GM23248 (cell line): ENCODE results near the gene TBX21. TPM values are rescaled to one million over a fixed set of nuclear protein-coding genes. Genes with fewer than 3 reads are reported as not detected.

ENCODE experiments used
- DNase-seq: peaks from one replicate; pipeline ENCODE4 v3.0.0-alpha.2; 2015
- H2AFZ ChIP-seq: fragments of 200-600 bp; sonication (generic); 2 replicates; pipeline ENCODE4 v1.6.1; 2016; ENCODE audit warnings: antibody characterized with exemption
- H3F3A ChIP-seq: fragments of 200-600 bp; sonication (generic); 2 replicates; pipeline ENCODE4 v1.6.1; 2016; ENCODE audit warnings: mild to moderate bottlenecking, antibody characterized with exemption, mixed run types; ENCODE audit not compliant: insufficient read depth
- H3K27ac ChIP-seq: fragments of 200-600 bp; sonication (generic); 2 replicates; pipeline ENCODE4 v1.5.1; 2016; ENCODE audit warnings: mild to moderate bottlenecking
- H3K27me3 ChIP-seq: fragments of 200-600 bp; sonication (generic); replicated peaks from 2 replicates; pipeline ENCODE4 v1.6.1; 2016; ENCODE audit warnings: mild to moderate bottlenecking; ENCODE audit not compliant: insufficient read depth
- H3K36me3 ChIP-seq: fragments of 200-600 bp; sonication (generic); 2 replicates; pipeline ENCODE4 v1.6.1; 2016; ENCODE audit warnings: low read depth, mild to moderate bottlenecking
- H3K4me1 ChIP-seq: fragments of 200-600 bp; sonication (generic); 2 replicates; pipeline ENCODE4 v1.6.1; 2016; ENCODE audit warnings: mild to moderate bottlenecking; ENCODE audit not compliant: insufficient read depth
- H3K4me2 ChIP-seq: fragments of 200-600 bp; sonication (generic); one replicate; pipeline ENCODE4 v1.6.1; 2016; ENCODE audit warnings: mild to moderate bottlenecking; ENCODE audit not compliant: unreplicated experiment
- H3K4me3 ChIP-seq: fragments of 200-600 bp; sonication (generic); 2 replicates; pipeline ENCODE4 v1.5.1; 2016; ENCODE audit warnings: mild to moderate bottlenecking
- H3K79me2 ChIP-seq: fragments of 200-600 bp; sonication (generic); 2 replicates; pipeline ENCODE4 v1.6.1; 2016; ENCODE audit warnings: mild to moderate bottlenecking; ENCODE audit not compliant: insufficient read depth
- H3K9ac ChIP-seq: fragments of 200-600 bp; sonication (generic); 2 replicates; pipeline ENCODE4 v1.6.1; 2016; ENCODE audit warnings: mild to moderate bottlenecking
- H3K9me2 ChIP-seq: fragments of 200-600 bp; sonication (generic); 2 replicates; pipeline ENCODE4 v1.6.1; 2016; ENCODE audit warnings: mixed run types, mild to moderate bottlenecking, moderate library complexity; ENCODE audit not compliant: insufficient read depth
- H3K9me3 ChIP-seq: fragments of 200-600 bp; sonication (generic); one replicate; pipeline ENCODE4 v1.6.1; 2017; ENCODE audit warnings: low read depth
- H4K20me1 ChIP-seq: fragments of 200-600 bp; sonication (generic); 2 replicates; pipeline ENCODE4 v1.6.0; 2016; ENCODE audit not compliant: insufficient read depth
- EZH2 ChIP-seq: fragments of 200-600 bp; sonication (generic); IDR thresholded peaks from 2 replicates; pipeline ENCODE4 v1.6.1; 2018; ENCODE audit warnings: antibody characterized with exemption, mild to moderate bottlenecking; ENCODE audit not compliant: insufficient read depth, poor library complexity, severe bottlenecking
- EZH2phosphoT487 ChIP-seq: fragments of 200-600 bp; sonication (generic); IDR thresholded peaks from 2 replicates; pipeline ENCODE4 v1.6.1; 2018; ENCODE audit warnings: antibody characterized with exemption, moderate library complexity, mild to moderate bottlenecking, low read depth; ENCODE audit not compliant: insufficient read depth
- WGBS, 2 experiments: methylation state at CpG; one replicate each; pipeline ENCODE4 v1.1.6; 2015 to 2017; ENCODE audit warnings: low lambda C conversion rate in 2 of 2, low coverage in 1 of 2; ENCODE audit errors: missing lambda C conversion rate in 2 of 2; 5-methylcytosine and 5-hydroxymethylcytosine counted together
- in situ Hi-C: fragments of 300-500 bp; cut with MboI; formaldehyde crosslinking; loops from 2 replicates; pipeline ENCODE4 v1.15.0; 2020
- polyA plus RNA-seq: library from polyadenylated mRNA; unstranded; fragments of >200 nt; fragmentation: Nextera tagmentation; extraction: Ambion mirVana; gene quantifications from 2 replicates; pipeline ENCODE4 v1.2.1, GENCODE V29; 2016
- total RNA-seq: library from RNA; depleted of rRNA; stranded (reverse); fragments of >200 nt; shearing (Covaris generic); gene quantifications from 2 replicates; pipeline ENCODE4 v1.2.3, GENCODE V29; 2014

Gene TBX21
- total and polyA plus RNA-seq, 2 experiments from 2014 or later: not detected

GRCh38 chr17:47727704-47728036 lies 5.4 kb upstream of the TBX21 start:
- H3K9me2 ChIP-seq: no peaks in the 10 kb centered on the region
- WGBS, 2 experiments: 37 to 55% methylated on average over 8 to 9 of the region's 9 CpGs
- H3K4me2 ChIP-seq: no peak overlapping the region
- in situ Hi-C loops: no loop called here
- no peaks in the 10 kb centered on the region for H4K20me1 ChIP-seq
- no peaks in the 10 kb centered on the region for H3F3A ChIP-seq
- H3K4me3 ChIP-seq: no peak overlapping the region
- no peaks in the 10 kb centered on the region for H3K79me2 ChIP-seq
- DNase-seq: no peak
- H2AFZ ChIP-seq: no peak overlapping the region
- no peak for TF ChIP-seq EZH2phosphoT487
- no peak for TF ChIP-seq EZH2
- H3K36me3 ChIP-seq: no peaks in the 10 kb centered on the region
- peaks cover 60% of the 10 kb centered on the region for H3K27me3 ChIP-seq
- no peaks in the 10 kb centered on the region for H3K9me3 ChIP-seq
- no peak overlapping the region for H3K9ac ChIP-seq
- no peaks in the 10 kb centered on the region for H3K4me1 ChIP-seq
- no peak overlapping the region for H3K27ac ChIP-seq

GRCh38 chr17:47728214-47728877 lies 4.7 kb upstream of the TBX21 start:
- in situ Hi-C loops: no loop called here
- no peaks in the 10 kb centered on the region for H3K36me3 ChIP-seq
- H3K4me3 ChIP-seq: no peak overlapping the region
- no peaks in the 10 kb centered on the region for H4K20me1 ChIP-seq
- H3K9me3 ChIP-seq: no peaks in the 10 kb centered on the region
- TF ChIP-seq EZH2: no peak
- no peak for TF ChIP-seq EZH2phosphoT487
- no peak overlapping the region for H3K9ac ChIP-seq
- no peak overlapping the region for H2AFZ ChIP-seq
- DNase-seq: no peak
- H3K9me2 ChIP-seq: no peaks in the 10 kb centered on the region
- no peaks in the 10 kb centered on the region for H3K4me1 ChIP-seq
- WGBS, 2 experiments: 66% methylated on average over 4 of the region's 4 CpGs
- peaks cover 60% of the 10 kb centered on the region for H3K27me3 ChIP-seq
- no peaks in the 10 kb centered on the region for H3F3A ChIP-seq
- no peak overlapping the region for H3K4me2 ChIP-seq
- H3K27ac ChIP-seq: no peak overlapping the region
- H3K79me2 ChIP-seq: no peaks in the 10 kb centered on the region

DNA sequence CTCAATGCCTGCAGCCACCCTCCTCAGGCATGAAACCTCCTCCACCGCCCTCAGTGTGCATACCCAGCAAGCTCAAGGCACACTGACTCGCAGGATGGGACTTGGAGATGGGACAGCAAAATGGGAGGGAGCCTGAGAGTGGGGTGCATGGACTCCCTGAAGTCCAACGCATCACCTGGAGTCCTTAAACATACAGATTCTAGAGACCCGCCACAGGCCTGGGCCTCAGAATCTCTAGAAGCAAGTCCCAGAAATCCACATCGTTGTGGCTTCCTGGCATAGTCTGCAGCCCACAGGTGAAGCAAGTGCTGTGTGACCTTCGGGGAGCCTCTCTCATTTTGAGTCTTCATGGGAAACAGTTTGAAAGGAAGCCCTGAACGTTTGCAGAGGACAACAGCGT lies 3.6 kb upstream of the TBX21 start:
- Histone ChIP-seq H3K27ac (no peak overlapping the region), H3K4me3 (no peak overlapping the region), H3K4me1 (no peaks in the 10 kb centered on the region), H3K9ac (no peak overlapping the region), H3K36me3 (no peaks in the 10 kb centered on the region), H3K4me2 (no peak overlapping the region), H3K79me2 (no peaks in the 10 kb centered on the region), H3K9me2 (no peaks in the 10 kb centered on the region), H2AFZ (no peak overlapping the region), H3K9me3 (no peaks in the 10 kb centered on the region), H4K20me1 (no peaks in the 10 kb centered on the region), H3F3A (no peaks in the 10 kb centered on the region), H3K27me3 (peaks cover 71% of the 10 kb centered on the region)
- in situ Hi-C loops: no loop called here
- TF ChIP-seq EZH2: no peak
- no peak for TF ChIP-seq EZH2phosphoT487
- DNase-seq: no peak
- 60 to 61% methylated on average over 8 of the region's 8 CpGs for WGBS, 2 experiments

- Histone ChIP-seq H3K4me3 (no peak overlapping the region), H3K4me2 (no peak overlapping the region), H3K9me2 (no peaks in the 10 kb centered on the region), H3K4me1 (no peaks in the 10 kb centered on the region), H3K79me2 (no peaks in the 10 kb centered on the region), H3K36me3 (no peaks in the 10 kb centered on the region), H3F3A (no peaks in the 10 kb centered on the region), H3K27ac (no peak overlapping the region), H3K9ac (no peak overlapping the region), H2AFZ (no peak overlapping the region), H3K27me3 (peaks cover 70% of the 10 kb centered on the region), H4K20me1 (no peaks in the 10 kb centered on the region), H3K9me3 (no peaks in the 10 kb centered on the region)
- WGBS, 2 experiments: 68 to 74% methylated on average over 4 of the region's 4 CpGs
- DNase-seq: no peak
- in situ Hi-C loops: no loop called here
- TF ChIP-seq EZH2phosphoT487: no peak
- TF ChIP-seq EZH2: no peak
Observed at GRCh38 chr17:47730681-47731080, 2.4 kb upstream of the TBX21 start.

DNA sequence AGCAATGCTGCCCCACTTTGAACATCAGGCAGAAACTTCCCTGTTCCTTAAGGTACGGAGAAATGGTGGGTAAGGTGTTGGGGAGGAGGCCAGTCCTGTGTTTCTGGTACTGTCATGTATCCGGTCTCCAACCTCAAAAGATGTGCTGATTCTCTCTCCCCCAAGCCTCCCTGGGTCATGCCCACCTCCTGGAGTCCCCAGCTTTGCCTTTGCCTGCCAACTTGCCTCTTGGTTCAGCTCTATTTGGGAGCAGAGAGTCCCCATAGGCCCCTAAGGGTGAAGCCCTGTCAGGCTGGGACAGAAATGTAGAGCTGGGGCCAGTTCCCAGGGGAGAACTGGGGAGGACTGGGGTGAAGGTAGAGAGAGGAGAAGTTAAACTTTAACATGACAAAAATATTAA lies 1.6 kb upstream of the TBX21 start:
- Histone ChIP-seq H2AFZ (no peak overlapping the region), H3K9me2 (no peaks in the 10 kb centered on the region), H4K20me1 (no peaks in the 10 kb centered on the region), H3K9me3 (no peaks in the 10 kb centered on the region), H3K36me3 (no peaks in the 10 kb centered on the region), H3K27ac (no peak overlapping the region), H3K79me2 (no peaks in the 10 kb centered on the region), H3K4me2 (no peak overlapping the region), H3K9ac (no peak overlapping the region), H3F3A (no peaks in the 10 kb centered on the region), H3K4me3 (no peak overlapping the region), H3K27me3 (peaks cover 65% of the 10 kb centered on the region), H3K4me1 (no peaks in the 10 kb centered on the region)
- no peak for DNase-seq
- WGBS, 2 experiments: 64% methylated on average over 2 of the region's 2 CpGs
- in situ Hi-C loops: no loop called here
- TF ChIP-seq EZH2phosphoT487 (no peak), EZH2 (no peak)
